ENCODE data around the gene CHPF.

DNA sequence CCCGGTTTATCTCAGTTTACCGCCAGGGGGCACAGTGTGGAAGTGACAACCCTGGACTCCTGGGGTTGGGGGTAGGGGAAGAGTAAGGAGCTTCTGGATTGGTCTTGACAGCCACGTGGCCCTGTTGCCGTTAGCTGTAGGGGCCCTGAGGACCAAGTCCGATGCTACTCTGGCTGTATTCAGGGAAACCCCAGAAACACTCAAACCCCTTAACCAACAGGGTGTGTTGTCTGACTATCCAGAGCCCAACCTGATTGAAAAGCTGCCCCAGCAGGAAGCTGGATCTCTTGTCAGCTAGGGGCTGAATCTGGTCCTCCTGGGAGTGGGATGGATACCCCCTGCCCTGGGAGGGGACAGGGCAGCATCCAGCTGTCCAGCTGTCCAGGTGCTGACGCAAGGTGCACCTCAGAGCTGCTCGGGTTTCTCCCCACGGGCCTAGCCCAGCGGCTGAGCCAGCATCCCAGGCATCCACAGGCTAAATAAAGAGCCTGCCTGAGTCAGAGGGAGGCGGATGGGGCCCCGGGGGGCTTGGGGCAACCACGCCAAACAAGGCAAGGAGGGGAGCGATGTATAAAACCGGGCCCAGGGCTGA is 48.0 kb downstream of the CHPF start:
- no peak for TF ChIP-seq POLR2A (IDR thresholded peaks at IDR 0.05; ENCODE audit: low read depth, low read length)
- TF ChIP-seq POLR2AphosphoS5 (IDR thresholded peaks at IDR 0.05; ENCODE audit: insufficient read depth, low read depth, low read length): no peak
